ENCODE results near the gene LRRC34. TPM values are rescaled to one million over a fixed set of nuclear protein-coding genes. Genes with fewer than 3 reads are reported as not detected.

Gene LRRC34
- total and polyA plus RNA-seq, 9 of the 15 experiments (the other 6 are each of a cell fraction or from before 2014, with no cell fraction given) = 0.17 to 0.30 TPM; not detected in 7

DNA sequence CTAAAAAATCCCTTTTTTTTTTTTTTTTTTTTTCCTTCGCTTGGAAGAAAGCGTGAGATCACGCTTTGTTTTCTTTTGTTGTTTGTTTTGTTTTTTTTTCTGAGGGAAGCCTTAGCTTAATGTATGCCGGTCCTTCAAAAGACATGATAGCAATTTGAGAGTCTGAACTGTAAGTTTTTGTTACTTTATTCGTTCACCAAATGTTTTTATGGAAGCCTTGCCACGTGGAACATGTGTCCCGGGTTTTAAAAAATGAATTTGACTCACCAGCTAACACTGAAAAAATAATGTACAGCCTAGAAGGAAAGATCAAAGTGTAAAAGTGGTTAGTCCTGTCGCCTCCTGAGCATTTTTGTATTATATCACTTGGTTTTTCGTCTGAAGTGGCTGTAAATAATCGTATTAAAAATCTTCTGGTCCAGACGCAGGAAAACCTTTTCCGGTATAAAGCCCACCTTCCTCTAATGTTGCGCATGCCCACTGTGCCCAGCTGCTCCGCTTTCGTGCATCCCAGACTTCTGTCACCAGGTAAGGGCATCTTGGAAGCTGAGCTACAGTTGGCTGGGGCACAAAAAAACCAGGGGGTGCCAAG, 40.3 kb downstream of the LRRC34 start (continued):
- TF ChIP-seq, protein P1, sequence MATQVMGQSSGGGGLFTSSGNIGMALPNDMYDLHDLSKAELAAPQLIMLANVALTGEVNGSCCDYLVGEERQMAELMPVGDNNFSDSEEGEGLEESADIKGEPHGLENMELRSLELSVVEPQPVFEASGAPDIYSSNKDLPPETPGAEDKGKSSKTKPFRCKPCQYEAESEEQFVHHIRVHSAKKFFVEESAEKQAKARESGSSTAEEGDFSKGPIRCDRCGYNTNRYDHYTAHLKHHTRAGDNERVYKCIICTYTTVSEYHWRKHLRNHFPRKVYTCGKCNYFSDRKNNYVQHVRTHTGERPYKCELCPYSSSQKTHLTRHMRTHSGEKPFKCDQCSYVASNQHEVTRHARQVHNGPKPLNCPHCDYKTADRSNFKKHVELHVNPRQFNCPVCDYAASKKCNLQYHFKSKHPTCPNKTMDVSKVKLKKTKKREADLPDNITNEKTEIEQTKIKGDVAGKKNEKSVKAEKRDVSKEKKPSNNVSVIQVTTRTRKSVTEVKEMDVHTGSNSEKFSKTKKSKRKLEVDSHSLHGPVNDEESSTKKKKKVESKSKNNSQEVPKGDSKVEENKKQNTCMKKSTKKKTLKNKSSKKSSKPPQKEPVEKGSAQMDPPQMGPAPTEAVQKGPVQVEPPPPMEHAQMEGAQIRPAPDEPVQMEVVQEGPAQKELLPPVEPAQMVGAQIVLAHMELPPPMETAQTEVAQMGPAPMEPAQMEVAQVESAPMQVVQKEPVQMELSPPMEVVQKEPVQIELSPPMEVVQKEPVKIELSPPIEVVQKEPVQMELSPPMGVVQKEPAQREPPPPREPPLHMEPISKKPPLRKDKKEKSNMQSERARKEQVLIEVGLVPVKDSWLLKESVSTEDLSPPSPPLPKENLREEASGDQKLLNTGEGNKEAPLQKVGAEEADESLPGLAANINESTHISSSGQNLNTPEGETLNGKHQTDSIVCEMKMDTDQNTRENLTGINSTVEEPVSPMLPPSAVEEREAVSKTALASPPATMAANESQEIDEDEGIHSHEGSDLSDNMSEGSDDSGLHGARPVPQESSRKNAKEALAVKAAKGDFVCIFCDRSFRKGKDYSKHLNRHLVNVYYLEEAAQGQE (IDR thresholded peaks at IDR 0.05; ENCODE audit: borderline replicate concordance) = no peak
- TF ChIP-seq, protein P1 (CRISPR knock-in tag; IDR thresholded peaks at IDR 0.05; ENCODE audit: low read depth) = no peak
- TF ChIP-seq, protein P2, sequence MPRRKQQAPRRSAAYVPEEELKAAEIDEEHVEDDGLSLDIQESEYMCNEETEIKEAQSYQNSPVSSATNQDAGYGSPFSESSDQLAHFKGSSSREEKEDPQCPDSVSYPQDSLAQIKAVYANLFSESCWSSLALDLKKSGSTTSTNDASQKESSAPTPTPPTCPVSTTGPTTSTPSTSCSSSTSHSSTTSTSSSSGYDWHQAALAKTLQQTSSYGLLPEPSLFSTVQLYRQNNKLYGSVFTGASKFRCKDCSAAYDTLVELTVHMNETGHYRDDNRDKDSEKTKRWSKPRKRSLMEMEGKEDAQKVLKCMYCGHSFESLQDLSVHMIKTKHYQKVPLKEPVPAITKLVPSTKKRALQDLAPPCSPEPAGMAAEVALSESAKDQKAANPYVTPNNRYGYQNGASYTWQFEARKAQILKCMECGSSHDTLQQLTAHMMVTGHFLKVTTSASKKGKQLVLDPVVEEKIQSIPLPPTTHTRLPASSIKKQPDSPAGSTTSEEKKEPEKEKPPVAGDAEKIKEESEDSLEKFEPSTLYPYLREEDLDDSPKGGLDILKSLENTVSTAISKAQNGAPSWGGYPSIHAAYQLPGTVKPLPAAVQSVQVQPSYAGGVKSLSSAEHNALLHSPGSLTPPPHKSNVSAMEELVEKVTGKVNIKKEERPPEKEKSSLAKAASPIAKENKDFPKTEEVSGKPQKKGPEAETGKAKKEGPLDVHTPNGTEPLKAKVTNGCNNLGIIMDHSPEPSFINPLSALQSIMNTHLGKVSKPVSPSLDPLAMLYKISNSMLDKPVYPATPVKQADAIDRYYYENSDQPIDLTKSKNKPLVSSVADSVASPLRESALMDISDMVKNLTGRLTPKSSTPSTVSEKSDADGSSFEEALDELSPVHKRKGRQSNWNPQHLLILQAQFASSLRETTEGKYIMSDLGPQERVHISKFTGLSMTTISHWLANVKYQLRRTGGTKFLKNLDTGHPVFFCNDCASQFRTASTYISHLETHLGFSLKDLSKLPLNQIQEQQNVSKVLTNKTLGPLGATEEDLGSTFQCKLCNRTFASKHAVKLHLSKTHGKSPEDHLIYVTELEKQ (CRISPR knock-in tag; IDR thresholded peaks at IDR 0.05) = no peak
- no peak for TF ChIP-seq ARID1B (IDR thresholded peaks at IDR 0.05)
- no peak for TF ChIP-seq TEAD1 (CRISPR knock-in tag; IDR thresholded peaks at IDR 0.05)
- no peak for TF ChIP-seq ZNF347 (CRISPR knock-in tag; IDR thresholded peaks at IDR 0.05; ENCODE audit: low read depth)
- TF ChIP-seq, protein P3, sequence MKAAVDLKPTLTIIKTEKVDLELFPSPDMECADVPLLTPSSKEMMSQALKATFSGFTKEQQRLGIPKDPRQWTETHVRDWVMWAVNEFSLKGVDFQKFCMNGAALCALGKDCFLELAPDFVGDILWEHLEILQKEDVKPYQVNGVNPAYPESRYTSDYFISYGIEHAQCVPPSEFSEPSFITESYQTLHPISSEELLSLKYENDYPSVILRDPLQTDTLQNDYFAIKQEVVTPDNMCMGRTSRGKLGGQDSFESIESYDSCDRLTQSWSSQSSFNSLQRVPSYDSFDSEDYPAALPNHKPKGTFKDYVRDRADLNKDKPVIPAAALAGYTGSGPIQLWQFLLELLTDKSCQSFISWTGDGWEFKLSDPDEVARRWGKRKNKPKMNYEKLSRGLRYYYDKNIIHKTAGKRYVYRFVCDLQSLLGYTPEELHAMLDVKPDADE (conservative IDR thresholded peaks at IDR 0.05; ENCODE audit: control insufficient read depth, low read depth, low read length) = no peak
- no peak for TF ChIP-seq ZNF232 (CRISPR knock-in tag; IDR thresholded peaks at IDR 0.05)
- TF ChIP-seq KHSRP (IDR thresholded peaks at IDR 0.05) = peak; percentile 44; the same call in 1 of the 2 replicates
- TF ChIP-seq, protein P4, sequence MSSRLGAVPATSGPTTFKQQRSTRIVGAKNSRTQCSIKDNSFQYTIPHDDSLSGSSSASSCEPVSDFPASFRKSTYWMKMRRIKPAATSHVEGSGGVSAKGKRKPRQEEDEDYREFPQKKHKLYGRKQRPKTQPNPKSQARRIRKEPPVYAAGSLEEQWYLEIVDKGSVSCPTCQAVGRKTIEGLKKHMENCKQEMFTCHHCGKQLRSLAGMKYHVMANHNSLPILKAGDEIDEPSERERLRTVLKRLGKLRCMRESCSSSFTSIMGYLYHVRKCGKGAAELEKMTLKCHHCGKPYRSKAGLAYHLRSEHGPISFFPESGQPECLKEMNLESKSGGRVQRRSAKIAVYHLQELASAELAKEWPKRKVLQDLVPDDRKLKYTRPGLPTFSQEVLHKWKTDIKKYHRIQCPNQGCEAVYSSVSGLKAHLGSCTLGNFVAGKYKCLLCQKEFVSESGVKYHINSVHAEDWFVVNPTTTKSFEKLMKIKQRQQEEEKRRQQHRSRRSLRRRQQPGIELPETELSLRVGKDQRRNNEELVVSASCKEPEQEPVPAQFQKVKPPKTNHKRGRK (tag; IDR thresholded peaks at IDR 0.05) = 0 out of 2 replicates have a peak, but pooled peaks have one; percentile 10
- TF ChIP-seq HMGN3 (IDR thresholded peaks at IDR 0.05; ENCODE audit: borderline replicate concordance, extremely low read depth, insufficient read length, low read depth, low read length) = no peak
- TF ChIP-seq SIN3B (IDR thresholded peaks at IDR 0.05; ENCODE audit: low read depth) = no peak
- TF ChIP-seq NFATC3 (IDR thresholded peaks at IDR 0.05) = no peak
- 0 out of 2 replicates have a peak, but pooled peaks have one; percentile 5 for TF ChIP-seq ZKSCAN8 (CRISPR knock-in tag; IDR thresholded peaks at IDR 0.05)
